Neural progenitor cell (in vitro differentiated cells): ENCODE measurements around the gene SFMBT2. TPM values are rescaled to one million over a fixed set of nuclear protein-coding genes. Genes with fewer than 3 reads are reported as not detected.

Source experiments
- DNase-seq: peaks from one replicate; pipeline ENCODE4 v3.0.0-alpha.2; 2016; ENCODE audit warnings: low spot score
- H2AFZ ChIP-seq: fragments of 200-600 bp; sonication (generic); replicated peaks from 2 replicates; pipeline ENCODE4 v1.6.1; 2016; ENCODE audit warnings: antibody characterized with exemption
- H3F3A ChIP-seq: fragments of 200-600 bp; sonication (generic); 2 replicates; pipeline ENCODE4 v1.6.1; 2016; ENCODE audit warnings: antibody characterized with exemption, low read depth
- H3K27ac ChIP-seq: fragments of 200-600 bp; sonication (generic); 2 replicates; pipeline ENCODE4 v1.5.1; 2016; ENCODE audit warnings: mild to moderate bottlenecking
- H3K27me3 ChIP-seq: fragments of 200-600 bp; sonication (generic); 2 replicates; pipeline ENCODE4 v1.6.1; 2016; ENCODE audit warnings: mild to moderate bottlenecking, moderate library complexity
- H3K36me3 ChIP-seq: fragments of 200-600 bp; sonication (generic); 2 replicates; pipeline ENCODE4 v1.5.1; 2016
- H3K4me1 ChIP-seq: fragments of 200-600 bp; sonication (generic); 2 replicates; pipeline ENCODE4 v1.6.1; 2016; ENCODE audit warnings: mixed run types
- H3K4me2 ChIP-seq: fragments of 200-600 bp; sonication (generic); 2 replicates; pipeline ENCODE4 v1.6.1; 2016
- H3K4me3 ChIP-seq: fragments of 200-600 bp; sonication (generic); 2 replicates; pipeline ENCODE4 v1.5.1; 2016
- H3K79me2 ChIP-seq: fragments of 200-600 bp; sonication (generic); 2 replicates; pipeline ENCODE4 v1.6.1; 2016; ENCODE audit warnings: low read depth
- H3K9ac ChIP-seq: fragments of 200-600 bp; sonication (generic); 2 replicates; pipeline ENCODE4 v1.6.1; 2016
- H3K9me3 ChIP-seq: fragments of 200-600 bp; sonication (generic); 2 replicates; pipeline ENCODE4 v1.5.1; 2016; ENCODE audit warnings: low read depth
- H4K20me1 ChIP-seq: fragments of 200-600 bp; sonication (generic); 2 replicates; pipeline ENCODE4 v1.6.1; 2016; ENCODE audit warnings: low read depth
- H3K27ac Mint-ChIP-seq: 3 replicates; pipeline ENCODE4 v1.8.0; 2021; ENCODE audit warnings: mixed read lengths
- H3K27me3 Mint-ChIP-seq: 2 replicates; pipeline ENCODE4 v1.8.0; 2022; ENCODE audit warnings: low read depth, mild to moderate bottlenecking, inconsistent platforms, moderate library complexity, mixed read lengths; ENCODE audit not compliant: insufficient read depth
- H3K36me3 Mint-ChIP-seq: 3 replicates; pipeline ENCODE4 v1.8.0; 2021; ENCODE audit warnings: mixed read lengths
- H3K4me1 Mint-ChIP-seq: 3 replicates; pipeline ENCODE4 v1.8.0; 2021; ENCODE audit warnings: mixed read lengths
- H3K4me3 Mint-ChIP-seq: 3 replicates; pipeline ENCODE4 v1.8.0; 2021; ENCODE audit warnings: mild to moderate bottlenecking, moderate library complexity, mixed read lengths
- H3K9me3 Mint-ChIP-seq: 3 replicates; pipeline ENCODE4 v1.8.0; 2020; ENCODE audit warnings: mixed read lengths
- CTCF ChIP-seq: fragments of 200-600 bp; sonication (generic); IDR thresholded peaks from 2 replicates; pipeline ENCODE4 v1.5.1; 2017; ENCODE audit warnings: antibody characterized with exemption, mild to moderate bottlenecking
- EZH2 ChIP-seq: fragments of 200-600 bp; sonication (generic); IDR thresholded peaks from 2 replicates; pipeline ENCODE4 v1.6.1; 2017; ENCODE audit warnings: antibody characterized with exemption, mild to moderate bottlenecking, moderate library complexity
- EZH2phosphoT487 ChIP-seq: fragments of 200-600 bp; sonication (generic); IDR thresholded peaks from 2 replicates; pipeline ENCODE4 v1.6.1; 2017; ENCODE audit warnings: antibody characterized with exemption
- total RNA-seq: library from RNA; depleted of rRNA; stranded (reverse); fragments of >200 nt; gene quantifications from 2 replicates; pipeline ENCODE4 v1.2.3, GENCODE V29; 2015; ENCODE audit warnings: low replicate concordance

The SFMBT2 gene
- total RNA-seq, 1 donor from 2014 or later, result 1.8 TPM

DNA sequence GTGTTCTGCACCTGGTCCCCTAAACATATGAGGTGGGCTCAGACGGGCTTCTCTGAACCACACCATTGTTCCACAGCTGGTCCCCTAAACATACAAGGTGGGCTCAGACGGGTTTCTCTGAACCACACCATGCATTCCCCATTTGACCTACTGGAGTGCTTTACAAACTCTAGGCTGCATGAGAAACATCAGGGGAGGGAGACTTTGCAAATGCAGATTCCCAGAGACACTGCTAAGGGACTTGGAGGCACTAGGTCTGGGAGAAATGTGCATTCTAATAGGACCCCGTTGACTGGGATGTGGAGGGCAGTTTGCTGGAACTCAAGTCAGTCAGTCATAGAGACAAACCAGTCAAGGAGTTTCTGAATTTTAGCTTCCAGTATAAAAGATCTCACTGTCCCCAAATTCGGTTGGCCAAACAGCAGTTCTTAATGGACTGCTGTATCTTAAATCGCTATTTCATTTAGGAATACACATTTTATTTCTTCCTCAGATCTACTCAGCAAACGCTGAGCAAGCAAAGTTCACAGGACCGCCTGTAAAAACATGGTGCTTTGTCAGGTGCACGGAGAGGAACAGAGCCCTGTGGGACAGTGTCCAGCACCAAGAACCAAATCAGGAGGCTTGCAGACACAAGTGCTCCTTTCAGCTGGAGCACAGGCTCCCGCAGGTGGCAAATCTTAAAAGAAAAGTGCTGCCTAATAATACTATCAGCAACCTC lies 198.8 kb downstream of the SFMBT2 start:
- no peak overlapping the region for H3K27ac Mint-ChIP-seq
- Histone ChIP-seq H3K27me3 (no peaks in the 10 kb centered on the region), H3K9me3 (no peaks in the 10 kb centered on the region), H3K4me1 (no peaks in the 10 kb centered on the region), H2AFZ (no peak overlapping the region), H3K79me2 (no peaks in the 10 kb centered on the region), H3K36me3 (no peaks in the 10 kb centered on the region), H3F3A (no peaks in the 10 kb centered on the region), H3K27ac (no peak overlapping the region), H3K4me2 (no peak overlapping the region), H4K20me1 (no peaks in the 10 kb centered on the region), H3K9ac (no peak overlapping the region), H3K4me3 (no peak overlapping the region)
- no peak for DNase-seq
- peaks cover 2% of the 10 kb centered on the region for H3K36me3 Mint-ChIP-seq
- no peaks in the 10 kb centered on the region for H3K9me3 Mint-ChIP-seq
- H3K4me1 Mint-ChIP-seq, result no peaks in the 10 kb centered on the region
- TF ChIP-seq EZH2phosphoT487 (no peak), CTCF (no peak), EZH2 (no peak)
- H3K4me3 Mint-ChIP-seq, result no peak overlapping the region
- peaks cover 6% of the 10 kb centered on the region for H3K27me3 Mint-ChIP-seq

- H3K9me3 ChIP-seq, result no peaks in the 10 kb centered on the region
Measured at GRCh38 chr10:7210516-7210915, 200.3 kb downstream of the SFMBT2 start.

DNA sequence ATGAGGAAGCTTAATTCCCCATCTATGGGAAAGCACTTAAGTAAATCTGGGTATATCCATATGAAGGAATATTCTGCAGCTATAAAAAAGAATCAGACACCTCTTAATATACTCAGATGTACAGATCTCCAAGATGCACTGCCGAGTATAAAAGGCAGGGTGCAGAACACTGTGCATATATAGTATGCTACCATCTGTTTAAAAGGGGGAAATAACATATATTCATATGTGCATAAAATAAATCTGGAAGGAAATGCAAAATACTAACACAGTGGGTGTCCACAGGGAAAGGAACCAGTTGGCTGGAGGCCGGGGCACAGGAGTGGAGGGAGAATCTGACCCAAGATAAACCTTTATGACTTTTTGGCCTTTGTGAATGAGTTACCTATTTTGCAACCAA lies 201.4 kb downstream of the SFMBT2 start:
- Histone ChIP-seq H3K4me2 (no peak overlapping the region), H3K4me1 (no peaks in the 10 kb centered on the region), H3K9ac (no peak overlapping the region), H3K36me3 (no peaks in the 10 kb centered on the region), H3K79me2 (no peaks in the 10 kb centered on the region), H3K4me3 (no peak overlapping the region), H2AFZ (no peak overlapping the region), H3K27me3 (no peaks in the 10 kb centered on the region), H3K27ac (no peak overlapping the region), H4K20me1 (no peaks in the 10 kb centered on the region), H3K9me3 (no peaks in the 10 kb centered on the region), H3F3A (no peaks in the 10 kb centered on the region)
- Mint-ChIP-seq H3K27me3 (peaks cover 6% of the 10 kb centered on the region), H3K9me3 (no peaks in the 10 kb centered on the region), H3K36me3 (peaks cover 4% of the 10 kb centered on the region), H3K4me1 (no peaks in the 10 kb centered on the region), H3K4me3 (no peak overlapping the region), H3K27ac (no peak overlapping the region)
- TF ChIP-seq EZH2phosphoT487 (no peak), CTCF (no peak), EZH2 (no peak)
- DNase-seq, result no peak

More at GRCh38 chr10:7210516-7210915, 200.3 kb downstream of the SFMBT2 start:
- Mint-ChIP-seq H3K9me3 (no peaks in the 10 kb centered on the region), H3K27me3 (peaks cover 6% of the 10 kb centered on the region), H3K27ac (no peak overlapping the region), H3K4me1 (no peaks in the 10 kb centered on the region), H3K36me3 (peaks cover 2% of the 10 kb centered on the region), H3K4me3 (no peak overlapping the region)
- Histone ChIP-seq H3K27ac (no peak overlapping the region), H3K9ac (no peak overlapping the region), H3K79me2 (no peaks in the 10 kb centered on the region), H3K27me3 (no peaks in the 10 kb centered on the region), H3K4me1 (no peaks in the 10 kb centered on the region), H3K4me3 (no peak overlapping the region), H3K36me3 (no peaks in the 10 kb centered on the region), H4K20me1 (no peaks in the 10 kb centered on the region), H3F3A (no peaks in the 10 kb centered on the region), H3K4me2 (no peak overlapping the region), H2AFZ (no peak overlapping the region)
- TF ChIP-seq EZH2 (no peak), CTCF (no peak), EZH2phosphoT487 (no peak)
- DNase-seq, result no peak
